ENCODE data around the gene HTT. TPM values are rescaled to one million over a fixed set of nuclear protein-coding genes. Genes with fewer than 3 reads are reported as not detected.

The HTT gene
- total and polyA plus RNA-seq, 9 of the 15 experiments (the other 6 are each of a cell fraction or from before 2014, with no cell fraction given), result 0.66 to 31.6 (median 14.7) TPM

- TF ChIP-seq ZNF197 (CRISPR knock-in tag; IDR thresholded peaks at IDR 0.05; ENCODE audit: low read depth) (no peak), MXD1 (CRISPR knock-in tag; IDR thresholded peaks at IDR 0.05; ENCODE audit: borderline replicate concordance, poor library complexity, severe bottlenecking) (no peak), ZBTB8A (IDR thresholded peaks at IDR 0.05; ENCODE audit: partially characterized antibody) (no peak), STAG1 (CRISPR knock-in tag; IDR thresholded peaks at IDR 0.05; ENCODE audit: borderline replicate concordance) (0 out of 2 replicates have a peak, but pooled peaks have one; percentile 39), FUS (optimal IDR thresholded peaks at IDR 0.05; ENCODE audit: low read depth, low read length) (no peak), DIDO1 (tag; IDR thresholded peaks at IDR 0.05; ENCODE audit: low read depth) (no peak), CEBPB (tag; IDR thresholded peaks at IDR 0.05) (no peak), RBM22 (IDR thresholded peaks at IDR 0.05; ENCODE audit: low read depth, low read length, poor library complexity, severe bottlenecking) (no peak), ZNF592 (IDR thresholded peaks at IDR 0.05) (no peak), GATAD2B (IDR thresholded peaks at IDR 0.05; ENCODE audit: borderline replicate concordance) (no peak), MTA2 (IDR thresholded peaks at IDR 0.05; ENCODE audit: low read depth) (no peak), TEAD4 (IDR thresholded peaks at IDR 0.05; ENCODE audit: low read length) (no peak), TEAD4 (CRISPR knock-in tag; IDR thresholded peaks at IDR 0.05; ENCODE audit: borderline replicate concordance) (no peak), ZNF431 (CRISPR knock-in tag; IDR thresholded peaks at IDR 0.05) (no peak), ARID2 (IDR thresholded peaks at IDR 0.05) (peak; percentile 36; the same call in 1 of the 2 replicates), HCFC1 (IDR thresholded peaks at IDR 0.05; ENCODE audit: low read depth, low read length) (no peak)
- TF ChIP-seq, protein P1, sequence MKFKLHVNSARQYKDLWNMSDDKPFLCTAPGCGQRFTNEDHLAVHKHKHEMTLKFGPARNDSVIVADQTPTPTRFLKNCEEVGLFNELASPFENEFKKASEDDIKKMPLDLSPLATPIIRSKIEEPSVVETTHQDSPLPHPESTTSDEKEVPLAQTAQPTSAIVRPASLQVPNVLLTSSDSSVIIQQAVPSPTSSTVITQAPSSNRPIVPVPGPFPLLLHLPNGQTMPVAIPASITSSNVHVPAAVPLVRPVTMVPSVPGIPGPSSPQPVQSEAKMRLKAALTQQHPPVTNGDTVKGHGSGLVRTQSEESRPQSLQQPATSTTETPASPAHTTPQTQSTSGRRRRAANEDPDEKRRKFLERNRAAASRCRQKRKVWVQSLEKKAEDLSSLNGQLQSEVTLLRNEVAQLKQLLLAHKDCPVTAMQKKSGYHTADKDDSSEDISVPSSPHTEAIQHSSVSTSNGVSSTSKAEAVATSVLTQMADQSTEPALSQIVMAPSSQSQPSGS (CRISPR knock-in tag; IDR thresholded peaks at IDR 0.05), result no peak
These were observed 26.8 kb upstream of the HTT start (continued) for GRCh38 chr4:3047464-3048286.
